ENCODE measurements around the gene ERC1. TPM values are rescaled to one million over a fixed set of nuclear protein-coding genes. Genes with fewer than 3 reads are reported as not detected.

Gene ERC1
- total and polyA plus RNA-seq, 8 donors = 34.9 to 64.9 (median 40.8) TPM

DNA sequence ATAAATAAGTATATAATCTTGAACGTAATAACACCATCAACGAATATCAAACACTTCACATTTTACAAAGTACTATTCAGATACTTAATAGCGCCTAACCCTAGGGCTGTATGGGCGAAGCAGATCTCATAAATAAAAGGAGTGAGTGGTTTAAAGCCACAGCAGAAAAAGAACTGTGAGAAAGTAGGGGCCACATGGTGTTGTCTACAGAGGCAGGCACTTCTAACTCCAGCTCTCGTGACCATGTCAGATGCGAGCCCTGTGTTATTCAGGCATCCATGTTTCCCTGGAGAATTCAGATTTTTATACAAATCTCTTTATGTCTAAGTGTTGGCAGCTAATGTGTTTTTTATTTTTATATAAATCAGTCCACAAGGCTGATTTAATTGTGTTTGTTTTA, 391.1 kb downstream of the ERC1 start:
- TF ChIP-seq, protein P1, sequence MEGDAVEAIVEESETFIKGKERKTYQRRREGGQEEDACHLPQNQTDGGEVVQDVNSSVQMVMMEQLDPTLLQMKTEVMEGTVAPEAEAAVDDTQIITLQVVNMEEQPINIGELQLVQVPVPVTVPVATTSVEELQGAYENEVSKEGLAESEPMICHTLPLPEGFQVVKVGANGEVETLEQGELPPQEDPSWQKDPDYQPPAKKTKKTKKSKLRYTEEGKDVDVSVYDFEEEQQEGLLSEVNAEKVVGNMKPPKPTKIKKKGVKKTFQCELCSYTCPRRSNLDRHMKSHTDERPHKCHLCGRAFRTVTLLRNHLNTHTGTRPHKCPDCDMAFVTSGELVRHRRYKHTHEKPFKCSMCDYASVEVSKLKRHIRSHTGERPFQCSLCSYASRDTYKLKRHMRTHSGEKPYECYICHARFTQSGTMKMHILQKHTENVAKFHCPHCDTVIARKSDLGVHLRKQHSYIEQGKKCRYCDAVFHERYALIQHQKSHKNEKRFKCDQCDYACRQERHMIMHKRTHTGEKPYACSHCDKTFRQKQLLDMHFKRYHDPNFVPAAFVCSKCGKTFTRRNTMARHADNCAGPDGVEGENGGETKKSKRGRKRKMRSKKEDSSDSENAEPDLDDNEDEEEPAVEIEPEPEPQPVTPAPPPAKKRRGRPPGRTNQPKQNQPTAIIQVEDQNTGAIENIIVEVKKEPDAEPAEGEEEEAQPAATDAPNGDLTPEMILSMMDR (IDR thresholded peaks at IDR 0.05) = no peak
- Histone ChIP-seq H3K9me3 (no peaks in the 10 kb centered on the region), H3K4me1 (no peaks in the 10 kb centered on the region), H3K36me3 (peaks cover 0 to 5% of the 10 kb centered on the region in 2 donors), H3K27me3 (no peaks in the 10 kb centered on the region), H3K4me3 (no peak overlapping the region), H3K27ac (no peak overlapping the region)
- DNase-seq (no peak), ATAC-seq (no peak)
- intact Hi-C loops (cut with DNase I) = no loop called here

DNA sequence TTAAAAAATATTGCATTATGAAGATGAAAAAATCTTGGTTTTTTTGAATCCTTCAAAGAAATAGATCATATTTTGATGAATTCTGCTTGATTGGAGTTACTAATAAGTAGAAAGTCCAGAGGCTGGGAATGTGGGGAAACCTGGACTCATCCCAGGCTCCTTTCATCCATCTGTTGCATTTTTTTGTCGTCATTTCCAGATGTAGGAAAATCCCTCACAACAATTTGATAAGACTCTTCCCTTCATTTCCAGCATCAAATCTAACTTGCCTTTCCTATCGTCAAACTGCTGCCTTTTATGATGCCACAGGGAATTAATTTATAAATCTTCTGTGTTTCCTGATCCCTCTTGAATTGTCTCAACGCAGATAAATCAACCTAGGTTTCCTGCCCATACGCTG, 391.8 kb downstream of the ERC1 start:
- intact Hi-C loops (cut with DNase I) = no loop called here
- H3K36me3 ChIP-seq = peaks cover 0 to 5% of the 10 kb centered on the region in 2 donors
- no peaks in the 10 kb centered on the region for H3K4me1 ChIP-seq
- no peak for ATAC-seq
- TF ChIP-seq, protein P1 (IDR thresholded peaks at IDR 0.05) = no peak
- H3K9me3 ChIP-seq = no peaks in the 10 kb centered on the region
- no peaks in the 10 kb centered on the region for H3K27me3 ChIP-seq
- H3K4me3 ChIP-seq = no peak overlapping the region
- no peak for DNase-seq
- H3K27ac ChIP-seq = no peak overlapping the region

DNA sequence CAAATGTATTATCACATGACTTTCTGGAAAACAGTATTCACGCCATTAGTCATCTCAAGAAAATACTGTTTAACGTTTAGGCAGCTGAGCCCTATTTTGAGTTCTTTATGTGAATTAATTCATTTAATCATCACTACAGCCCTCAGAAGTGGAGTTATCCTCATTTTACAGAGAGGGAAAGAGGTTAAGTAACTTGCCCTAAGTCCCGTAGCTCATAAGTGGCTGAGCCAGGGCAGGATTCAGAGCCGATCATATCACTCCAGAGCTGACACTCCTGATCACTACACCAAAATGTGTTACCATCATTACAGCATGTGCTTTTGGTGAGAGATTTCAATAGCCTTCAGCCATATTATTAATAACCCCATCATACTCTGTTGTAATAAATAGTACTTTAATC, 392.7 kb downstream of the ERC1 start:
- ATAC-seq (no peak), DNase-seq (no peak)
- intact Hi-C loops (cut with DNase I) = no loop called here
- H3K27ac ChIP-seq = no peak overlapping the region
- TF ChIP-seq, protein P1 (IDR thresholded peaks at IDR 0.05) = no peak
- peaks cover 0 to 5% of the 10 kb centered on the region in 2 donors for H3K36me3 ChIP-seq
- H3K4me1 ChIP-seq = no peaks in the 10 kb centered on the region
- H3K9me3 ChIP-seq = no peaks in the 10 kb centered on the region
- no peak overlapping the region for H3K4me3 ChIP-seq
- H3K27me3 ChIP-seq = no peaks in the 10 kb centered on the region

DNA sequence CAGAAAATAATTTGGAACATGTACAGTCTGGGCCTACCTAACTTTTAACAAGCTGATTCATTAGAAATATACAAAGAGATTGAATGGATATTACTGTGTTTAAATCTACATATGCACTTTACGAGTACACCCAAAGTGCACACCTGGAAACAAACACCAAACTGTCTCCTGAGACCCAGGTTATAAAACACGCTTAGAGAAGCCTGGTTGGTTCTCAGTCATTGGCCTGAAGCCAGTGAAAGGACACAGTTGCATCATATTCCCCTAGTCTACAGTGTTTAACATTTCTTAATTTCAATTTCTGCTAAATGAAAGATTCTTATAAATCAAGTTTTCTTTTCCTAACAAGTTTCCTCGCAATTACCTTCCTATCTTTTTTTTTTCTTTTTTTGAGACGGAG, 393.9 kb downstream of the ERC1 start:
- TF ChIP-seq, protein P1 (IDR thresholded peaks at IDR 0.05) = no peak
- ATAC-seq (no peak), DNase-seq (no peak)
- intact Hi-C loops (cut with DNase I) = no loop called here
- Histone ChIP-seq H3K27ac (no peak overlapping the region), H3K27me3 (no peaks in the 10 kb centered on the region), H3K36me3 (peaks cover 0 to 2% of the 10 kb centered on the region in 2 donors), H3K9me3 (no peaks in the 10 kb centered on the region), H3K4me3 (no peak overlapping the region), H3K4me1 (no peaks in the 10 kb centered on the region)

DNA sequence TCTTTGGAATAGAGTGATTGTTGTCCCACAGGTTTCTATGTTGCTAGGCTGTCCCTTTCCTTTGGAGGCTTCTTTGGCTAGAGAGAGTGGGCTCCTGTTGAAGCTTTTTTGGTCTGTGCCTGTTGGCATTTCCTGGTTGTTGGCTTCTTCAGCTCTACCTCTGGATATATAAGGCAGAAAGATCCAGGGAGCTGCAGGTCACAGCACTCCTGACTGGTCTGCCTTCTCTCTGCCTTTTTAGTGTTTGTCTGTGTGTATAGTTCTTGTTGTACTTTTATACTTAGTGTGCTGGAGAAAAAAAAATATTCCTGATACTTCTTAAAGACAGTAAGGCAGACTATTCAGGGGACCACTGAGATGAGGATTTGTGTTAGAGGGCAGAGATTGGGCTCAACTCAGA, 400.7 kb downstream of the ERC1 start:
- intact Hi-C loops (cut with DNase I) = no loop called here
- no peak for ATAC-seq
- H3K9me3 ChIP-seq = peaks cover 0 to 10% of the 10 kb centered on the region in 2 donors
- no peak overlapping the region for H3K27ac ChIP-seq
- TF ChIP-seq, protein P1 (IDR thresholded peaks at IDR 0.05) = no peak
- no peak overlapping the region for H3K4me3 ChIP-seq
- no peaks in the 10 kb centered on the region for H3K4me1 ChIP-seq
- no peaks in the 10 kb centered on the region for H3K27me3 ChIP-seq
- no peak for DNase-seq
- H3K36me3 ChIP-seq = peaks cover 0 to 8% of the 10 kb centered on the region in 2 donors
